WI38 (cell line): ENCODE measurements around the gene C2CD5.
A peak's percentile ranks its signal among the peaks of the same experiment; 100 is the strongest.

ENCODE experiments used
- H3K4me3 ChIP-seq: 2 replicates; pipeline ENCODE4 v1.5.1; 2011; ENCODE audit warnings: low read depth, mild to moderate bottlenecking, control low read depth, low read length
- TF ChIP-seq, protein P1 (sequence below): IDR thresholded peaks from 2 replicates; pipeline ENCODE4 v1.5.1; 2012; ENCODE audit warnings: low read depth, mild to moderate bottlenecking, control low read depth, low read length

C2CD5 gene

DNA sequence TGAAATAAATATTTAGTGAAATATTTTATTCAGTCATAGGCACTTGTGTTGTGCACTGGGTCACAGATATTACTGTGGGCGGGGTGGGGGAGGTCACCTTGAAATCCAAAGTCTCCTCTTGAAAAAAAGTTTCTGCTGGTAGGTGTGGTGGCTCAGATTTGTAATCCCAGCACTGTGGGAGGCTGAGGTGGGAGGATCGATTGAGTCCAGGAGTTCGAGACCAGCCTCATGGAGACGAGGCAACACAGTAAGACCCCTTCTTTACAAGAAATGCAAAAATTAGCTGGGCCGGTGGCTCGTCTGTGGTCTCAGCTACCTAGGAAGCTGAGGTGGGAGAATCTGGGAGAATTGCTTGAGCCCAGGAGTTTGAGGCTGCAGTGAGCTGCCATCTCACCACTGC, 913 bp upstream of the C2CD5 start:
- H3K4me3 ChIP-seq = no peak overlapping the region
- TF ChIP-seq, protein P1, sequence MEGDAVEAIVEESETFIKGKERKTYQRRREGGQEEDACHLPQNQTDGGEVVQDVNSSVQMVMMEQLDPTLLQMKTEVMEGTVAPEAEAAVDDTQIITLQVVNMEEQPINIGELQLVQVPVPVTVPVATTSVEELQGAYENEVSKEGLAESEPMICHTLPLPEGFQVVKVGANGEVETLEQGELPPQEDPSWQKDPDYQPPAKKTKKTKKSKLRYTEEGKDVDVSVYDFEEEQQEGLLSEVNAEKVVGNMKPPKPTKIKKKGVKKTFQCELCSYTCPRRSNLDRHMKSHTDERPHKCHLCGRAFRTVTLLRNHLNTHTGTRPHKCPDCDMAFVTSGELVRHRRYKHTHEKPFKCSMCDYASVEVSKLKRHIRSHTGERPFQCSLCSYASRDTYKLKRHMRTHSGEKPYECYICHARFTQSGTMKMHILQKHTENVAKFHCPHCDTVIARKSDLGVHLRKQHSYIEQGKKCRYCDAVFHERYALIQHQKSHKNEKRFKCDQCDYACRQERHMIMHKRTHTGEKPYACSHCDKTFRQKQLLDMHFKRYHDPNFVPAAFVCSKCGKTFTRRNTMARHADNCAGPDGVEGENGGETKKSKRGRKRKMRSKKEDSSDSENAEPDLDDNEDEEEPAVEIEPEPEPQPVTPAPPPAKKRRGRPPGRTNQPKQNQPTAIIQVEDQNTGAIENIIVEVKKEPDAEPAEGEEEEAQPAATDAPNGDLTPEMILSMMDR = no peak

DNA sequence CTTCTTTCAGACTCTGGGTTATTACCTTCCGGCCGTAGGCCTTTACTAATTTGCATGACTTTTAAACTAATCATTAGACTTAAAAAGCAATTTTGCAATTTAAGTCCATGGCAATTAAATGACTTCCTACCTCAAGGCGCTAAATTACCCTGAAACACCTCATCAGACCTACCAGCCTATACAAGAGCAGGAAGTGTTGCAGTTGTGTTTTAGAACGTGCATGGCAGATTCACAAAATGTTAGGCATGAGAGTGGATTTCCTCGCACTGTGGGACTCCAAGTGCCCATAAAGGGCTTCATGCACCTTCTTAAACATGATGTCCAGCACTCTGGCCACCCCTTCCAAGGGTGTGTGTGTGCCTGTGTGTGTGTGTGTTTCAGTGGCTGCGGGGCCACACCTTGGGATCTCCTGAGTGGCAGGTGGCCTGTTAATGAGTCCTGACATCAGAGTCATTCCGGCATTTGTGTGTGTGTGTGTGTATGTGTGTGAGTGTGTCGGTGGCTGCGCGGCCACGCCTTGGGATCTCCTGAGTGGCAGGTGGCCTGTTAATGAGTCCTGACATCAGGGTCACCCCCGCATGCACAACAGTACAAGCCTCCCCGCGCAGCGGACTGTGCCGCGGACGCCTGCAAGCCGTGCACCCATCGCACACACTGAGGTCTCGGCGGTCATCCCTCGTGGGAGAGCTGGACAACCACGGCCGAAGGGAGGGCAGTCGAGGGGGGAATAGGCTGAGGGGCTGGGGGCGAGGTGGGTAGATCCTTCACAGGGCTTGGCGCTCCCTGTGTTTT, 900 bp downstream of the C2CD5 start:
- TF ChIP-seq, protein P1 = no peak
- H3K4me3 ChIP-seq = peak overlapping the region; percentile 89

DNA sequence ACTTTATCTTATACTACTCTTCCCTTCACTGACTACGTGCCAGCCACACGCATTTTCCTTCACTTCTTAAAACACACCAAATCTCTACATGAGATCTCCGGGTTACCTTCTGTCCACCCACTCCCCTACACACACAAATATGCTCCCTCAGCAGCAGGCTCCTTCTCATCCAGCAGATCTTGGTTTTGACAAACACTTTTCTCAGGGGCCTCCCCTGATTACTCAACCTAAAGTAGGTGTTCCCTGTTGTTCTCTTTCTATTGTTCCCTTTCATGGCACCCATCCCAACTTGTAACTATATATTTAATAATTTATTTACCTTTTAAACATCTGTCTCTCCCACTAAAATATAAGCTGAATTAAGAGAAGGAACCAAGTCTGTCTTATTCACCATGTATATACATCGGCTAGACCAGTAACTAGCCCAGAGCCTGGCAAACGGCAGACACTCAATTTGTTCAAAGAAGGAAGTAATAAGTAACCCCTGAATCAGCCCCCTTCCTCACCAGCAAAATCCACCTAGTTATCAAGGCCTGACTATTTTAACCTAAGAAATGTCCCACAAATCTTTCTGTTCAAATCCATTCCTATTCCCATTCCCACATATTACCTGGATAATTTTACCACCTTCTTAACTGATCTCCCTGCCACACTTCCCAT, 2.7 kb downstream of the C2CD5 start:
- TF ChIP-seq, protein P1 = no peak
- H3K4me3 ChIP-seq = no peak overlapping the region

DNA sequence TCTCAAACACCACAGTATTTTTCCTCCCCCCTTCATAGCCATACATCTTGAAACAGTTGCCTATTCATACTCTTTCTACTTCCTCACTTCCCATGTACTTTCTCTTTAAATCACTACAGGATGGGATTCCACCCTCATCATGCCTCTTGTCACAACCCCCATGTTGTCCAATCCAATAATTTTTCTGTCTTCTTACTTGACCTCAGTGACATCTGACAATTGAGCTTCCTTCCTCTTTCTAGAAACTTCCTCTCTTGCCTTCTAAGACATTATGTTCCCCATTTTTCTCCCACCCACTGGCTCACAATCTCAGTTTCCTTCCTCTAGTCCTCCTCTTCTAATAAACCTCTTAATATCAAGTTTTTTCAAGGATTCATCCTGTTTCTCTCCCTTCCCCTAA, 5.3 kb downstream of the C2CD5 start:
- H3K4me3 ChIP-seq = no peak overlapping the region
- TF ChIP-seq, protein P1 = no peak

DNA sequence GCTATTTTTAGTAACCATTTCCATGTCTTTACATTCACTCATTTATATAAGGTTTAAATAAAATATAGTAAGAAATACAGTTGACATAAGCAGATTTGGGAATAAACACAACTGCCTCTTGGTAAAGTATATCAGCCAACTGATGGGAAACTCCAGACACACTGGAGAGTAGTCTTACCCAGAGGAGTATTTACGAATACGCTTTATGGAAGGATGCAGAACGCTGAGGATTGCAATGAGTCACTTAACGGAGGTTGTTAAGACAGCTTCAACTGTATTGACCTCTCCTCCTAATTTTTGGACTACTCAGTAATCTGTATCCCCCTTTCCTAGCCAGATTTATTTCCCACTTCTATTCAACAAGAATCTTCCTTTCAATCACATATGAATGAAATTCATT, 6.0 kb downstream of the C2CD5 start:
- TF ChIP-seq, protein P1 = no peak

DNA sequence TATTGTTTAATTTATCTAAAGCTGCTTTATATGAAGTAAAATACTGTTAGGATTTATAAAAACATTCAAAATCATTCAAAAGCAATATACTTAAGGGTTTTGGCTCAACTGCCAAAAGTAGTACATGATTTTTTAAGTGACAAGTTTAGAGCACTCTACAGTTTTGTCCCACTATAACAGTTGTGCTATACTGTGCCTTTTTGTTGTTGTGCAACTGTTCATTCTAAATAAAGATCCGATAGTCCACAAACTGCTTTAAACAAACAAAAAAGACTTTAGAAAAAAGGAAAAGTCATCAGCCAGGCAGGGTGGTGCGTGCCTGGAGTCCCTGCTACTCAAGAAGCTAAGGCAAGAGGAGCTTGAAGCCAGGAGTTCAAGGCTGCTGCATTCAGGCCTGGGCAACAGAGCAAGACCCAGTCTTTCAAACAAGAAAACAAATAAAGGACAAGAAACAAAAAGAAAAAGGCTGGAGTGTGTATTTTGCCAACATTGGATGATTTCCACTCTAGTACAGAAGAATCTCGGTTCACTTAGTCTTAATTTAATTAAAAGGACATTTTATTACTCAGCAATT, 7.3 kb downstream of the C2CD5 start:
- TF ChIP-seq, protein P1 = no peak
- no peak overlapping the region for H3K4me3 ChIP-seq

More for the DNA sequence above, 6.0 kb downstream of the C2CD5 start:
- no peak overlapping the region for H3K4me3 ChIP-seq

DNA sequence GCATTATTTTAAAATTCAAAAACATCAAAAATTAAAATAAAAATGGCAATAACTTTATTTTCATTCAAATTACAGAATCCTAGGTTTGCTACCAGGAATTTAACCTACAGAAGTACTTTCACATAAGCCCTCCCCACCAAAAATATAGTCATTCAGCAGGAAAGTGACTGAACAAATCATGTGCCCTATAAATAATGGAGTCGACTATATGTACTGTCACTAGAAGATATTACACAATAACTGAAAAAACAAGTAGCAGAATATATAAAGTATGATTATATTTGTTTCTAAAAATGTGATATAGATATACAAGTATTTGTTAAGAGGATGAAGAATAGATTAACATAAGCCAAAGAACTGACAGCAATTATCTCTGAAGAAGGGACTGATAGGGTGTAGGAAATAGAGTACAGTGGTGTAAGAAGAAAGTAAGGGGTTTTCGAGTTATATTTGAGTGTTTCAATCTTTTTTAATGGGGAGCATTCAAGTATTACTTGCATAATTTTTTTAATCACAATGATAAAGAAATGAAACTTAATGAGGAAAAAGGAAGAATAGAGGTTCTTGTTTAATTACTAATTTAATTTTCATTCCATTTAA, 7.9 kb downstream of the C2CD5 start:
- TF ChIP-seq, protein P1 = no peak
- no peak overlapping the region for H3K4me3 ChIP-seq
